Stomach (tissue), 4 donors: ENCODE measurements around the gene ARHGEF4.

Experiments
- EP300 ChIP-seq: sonication (generic); formaldehyde crosslinking; IDR thresholded peaks from one replicate; pipeline ENCODE4 v1.6.1; 2017; ENCODE audit warnings: antibody characterized with exemption
- POLR2A ChIP-seq, 4 donors: fragments of 450-650 bp; IDR thresholded peaks; one replicate each; pipeline ENCODE4 v1.6.1; 2016; ENCODE audit warnings: antibody characterized with exemption in 4 of 4, control low read depth in 2 of 4, mild to moderate bottlenecking in 1 of 4, moderate library complexity in 1 of 4
- POLR2AphosphoS5 ChIP-seq, 3 donors: sonication (generic); formaldehyde crosslinking; IDR thresholded peaks; one replicate each; pipeline ENCODE4 v1.6.1; 2016; ENCODE audit warnings: antibody characterized with exemption in 3 of 3
- TF ChIP-seq, protein P1 (sequence below), 7 experiments: fragments of 450-650 bp in 4 of 7; fragments of 200-600 bp in 3 of 7; sonication (generic) in 3 of 7; IDR thresholded peaks; one replicate each; pipeline ENCODE4 v1.5.1; 2016 to 2019; ENCODE audit warnings: antibody characterized with exemption in 7 of 7, control low read depth in 2 of 7, mild to moderate bottlenecking in 1 of 7

DNA sequence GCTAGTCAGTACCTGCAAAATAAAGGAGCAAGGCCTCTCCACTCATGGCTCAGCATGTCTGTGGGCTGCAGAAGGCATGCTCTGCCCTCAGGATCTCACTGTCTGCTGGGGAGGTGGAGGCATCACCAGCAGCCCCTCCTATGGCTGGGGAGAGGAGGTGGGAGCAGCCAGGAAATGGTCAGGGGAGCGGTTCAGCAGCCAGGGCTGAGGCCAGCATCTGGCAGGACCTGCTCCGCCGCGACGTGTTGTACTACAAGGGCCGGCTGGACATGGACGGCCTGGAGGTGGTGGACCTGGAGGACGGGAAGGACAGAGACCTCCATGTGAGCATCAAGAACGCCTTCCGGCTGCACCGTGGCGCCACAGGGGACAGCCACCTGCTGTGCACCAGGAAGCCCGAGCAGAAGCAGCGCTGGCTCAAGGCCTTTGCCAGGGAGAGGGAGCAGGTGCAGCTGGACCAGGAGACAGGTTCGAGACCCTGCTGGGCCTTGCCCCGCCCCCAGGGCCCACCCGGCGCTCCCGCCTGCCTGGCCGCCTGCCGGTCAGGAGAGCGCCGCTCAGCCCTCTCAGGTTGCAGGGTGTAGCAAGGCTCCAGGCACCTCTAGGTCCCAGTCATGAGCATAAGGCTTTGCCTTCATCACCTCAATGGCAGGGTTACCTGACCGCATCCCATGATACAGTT is 207.5 kb downstream of the ARHGEF4 start:
- no peak for TF ChIP-seq POLR2A (IDR thresholded peaks at IDR 0.05)
- no peak for TF ChIP-seq EP300
- TF ChIP-seq, protein P1, sequence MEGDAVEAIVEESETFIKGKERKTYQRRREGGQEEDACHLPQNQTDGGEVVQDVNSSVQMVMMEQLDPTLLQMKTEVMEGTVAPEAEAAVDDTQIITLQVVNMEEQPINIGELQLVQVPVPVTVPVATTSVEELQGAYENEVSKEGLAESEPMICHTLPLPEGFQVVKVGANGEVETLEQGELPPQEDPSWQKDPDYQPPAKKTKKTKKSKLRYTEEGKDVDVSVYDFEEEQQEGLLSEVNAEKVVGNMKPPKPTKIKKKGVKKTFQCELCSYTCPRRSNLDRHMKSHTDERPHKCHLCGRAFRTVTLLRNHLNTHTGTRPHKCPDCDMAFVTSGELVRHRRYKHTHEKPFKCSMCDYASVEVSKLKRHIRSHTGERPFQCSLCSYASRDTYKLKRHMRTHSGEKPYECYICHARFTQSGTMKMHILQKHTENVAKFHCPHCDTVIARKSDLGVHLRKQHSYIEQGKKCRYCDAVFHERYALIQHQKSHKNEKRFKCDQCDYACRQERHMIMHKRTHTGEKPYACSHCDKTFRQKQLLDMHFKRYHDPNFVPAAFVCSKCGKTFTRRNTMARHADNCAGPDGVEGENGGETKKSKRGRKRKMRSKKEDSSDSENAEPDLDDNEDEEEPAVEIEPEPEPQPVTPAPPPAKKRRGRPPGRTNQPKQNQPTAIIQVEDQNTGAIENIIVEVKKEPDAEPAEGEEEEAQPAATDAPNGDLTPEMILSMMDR (IDR thresholded peaks at IDR 0.05), result no peak
- no peak for TF ChIP-seq POLR2AphosphoS5 (IDR thresholded peaks at IDR 0.05)
